Measurements from ENCODE around the gene LRP5. TPM values are rescaled to one million over a fixed set of nuclear protein-coding genes. Genes with fewer than 3 reads are reported as not detected.
"Not testable (repeated sequence)": the region's sequence is repeated elsewhere in the genome, so short reads cannot be mapped to it uniquely, and the experiment has no call there.

Gene LRP5
- total RNA-seq, 3 donors from 2014 or later, result 7.7 to 8.5 (median 7.9) TPM

DNA sequence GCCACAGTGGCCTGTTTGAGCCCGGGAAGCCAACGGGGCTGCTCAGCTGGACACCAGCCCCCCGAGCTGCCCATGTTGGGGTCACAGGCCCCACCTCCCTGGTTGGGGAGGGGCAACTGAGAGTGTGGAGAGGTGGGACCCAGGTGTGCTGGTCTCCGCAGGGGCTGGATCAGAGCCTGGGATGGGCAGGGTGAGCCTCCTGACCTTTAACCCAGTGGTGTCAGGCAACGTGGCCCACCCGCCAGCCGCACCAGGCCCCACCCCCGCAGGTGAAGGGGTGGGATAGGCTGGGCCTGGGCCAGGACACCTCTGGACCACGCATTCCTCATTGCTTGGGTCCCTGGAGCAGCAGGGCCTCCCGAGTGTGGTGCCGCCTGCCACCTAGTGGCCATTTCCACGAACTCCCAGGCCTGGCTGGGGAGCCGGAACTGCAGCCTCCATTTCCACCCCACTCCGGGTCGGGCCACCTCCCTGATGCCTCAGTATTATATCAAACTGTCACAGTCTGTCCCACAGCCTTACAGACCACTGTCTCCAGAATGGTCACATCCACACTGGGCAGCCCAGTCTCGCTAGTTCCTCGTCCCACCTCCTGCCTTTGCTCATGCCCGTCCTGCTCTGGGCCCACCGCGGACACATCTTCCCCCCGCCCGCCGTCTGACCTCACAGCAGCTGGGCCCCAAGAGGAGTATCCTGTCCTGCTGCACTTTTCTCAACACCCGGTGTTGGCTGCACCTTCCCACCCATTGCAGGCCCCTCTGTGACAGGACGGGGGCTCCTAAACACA, 134.8 kb downstream of the LRP5 start:
- ATAC-seq (peak; percentile 97 to 99), DNase-seq (peak; percentile 77)

DNA sequence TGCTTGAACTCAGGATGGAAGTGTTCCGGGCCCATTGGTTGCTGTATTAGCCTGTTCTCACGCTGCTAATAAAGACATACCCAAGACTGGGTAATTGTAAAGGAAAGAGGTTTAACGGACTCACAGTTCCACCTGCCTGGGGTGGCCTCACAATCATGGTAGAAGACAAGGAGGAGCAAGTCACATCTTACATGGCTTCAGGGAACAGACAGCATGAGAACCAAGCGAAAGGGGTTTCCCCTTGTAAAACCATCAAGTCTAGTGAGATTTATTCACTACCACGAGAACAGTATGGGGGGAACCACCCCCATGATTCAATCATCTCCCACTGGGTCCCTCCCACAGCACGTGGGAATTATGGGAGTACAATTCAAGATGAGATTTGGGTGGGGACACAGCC, 135.5 kb downstream of the LRP5 start:
- not testable (repeated sequence) for H3K9me3 Mint-ChIP-seq; ATAC-seq; H3K36me3 Mint-ChIP-seq (ENCODE audit: insufficient read depth); H3K4me3 Mint-ChIP-seq; H3K27me3 Mint-ChIP-seq (ENCODE audit: low read depth); DNase-seq; H3K4me1 Mint-ChIP-seq (ENCODE audit: low read depth)

More for the DNA sequence above, 134.8 kb downstream of the LRP5 start:
- Mint-ChIP-seq H3K27me3 (ENCODE audit: low read depth) (no peaks in the 10 kb centered on the region), H3K4me3 (no peak overlapping the region), H3K9me3 (no peaks in the 10 kb centered on the region), H3K4me1 (ENCODE audit: low read depth) (peaks cover 7% of the 10 kb centered on the region), H3K36me3 (ENCODE audit: insufficient read depth) (no peaks in the 10 kb centered on the region)

DNA sequence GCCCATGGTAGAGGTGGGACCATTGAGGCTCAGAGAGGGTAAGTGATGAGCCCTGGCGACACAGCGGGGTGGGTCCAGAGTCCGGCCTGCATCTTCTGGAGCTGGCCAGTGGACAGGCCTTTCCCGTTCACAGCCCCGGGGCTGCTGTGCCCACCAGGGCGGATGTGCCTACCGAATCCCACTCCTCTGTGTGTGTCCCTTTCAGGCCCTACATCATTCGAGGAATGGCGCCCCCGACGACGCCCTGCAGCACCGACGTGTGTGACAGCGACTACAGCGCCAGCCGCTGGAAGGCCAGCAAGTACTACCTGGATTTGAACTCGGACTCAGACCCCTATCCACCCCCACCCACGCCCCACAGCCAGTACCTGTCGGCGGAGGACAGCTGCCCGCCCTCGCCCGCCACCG, 136.2 kb downstream of the LRP5 start:
- peaks cover 7% of the 10 kb centered on the region for H3K4me1 Mint-ChIP-seq (ENCODE audit: low read depth)
- no peaks in the 10 kb centered on the region for H3K27me3 Mint-ChIP-seq (ENCODE audit: low read depth)
- H3K4me3 Mint-ChIP-seq, result no peak overlapping the region
- H3K36me3 Mint-ChIP-seq (ENCODE audit: insufficient read depth), result no peaks in the 10 kb centered on the region
- ATAC-seq (no peak), DNase-seq (no peak)
- no peaks in the 10 kb centered on the region for H3K9me3 Mint-ChIP-seq

DNA sequence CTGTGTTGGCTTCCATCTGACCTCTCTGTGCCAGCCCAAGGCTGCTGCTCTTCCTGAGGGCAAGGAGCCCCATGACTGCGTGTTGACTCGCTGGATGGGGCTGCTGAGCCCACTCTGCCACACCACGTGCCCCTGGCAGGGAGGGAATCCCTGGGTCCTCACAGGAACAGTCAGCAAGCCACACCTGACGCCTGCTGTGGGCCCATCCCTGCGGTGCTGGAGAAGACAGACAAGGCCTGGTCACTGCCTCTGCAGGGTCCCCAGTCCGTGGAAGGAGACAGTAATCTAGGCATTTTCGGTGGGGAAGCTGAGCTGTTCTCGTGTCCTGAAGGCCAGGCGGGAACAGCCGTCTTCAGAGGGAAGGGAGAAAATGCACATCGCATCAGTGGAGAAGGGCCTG, 137.6 kb downstream of the LRP5 start:
- ATAC-seq (no peak), DNase-seq (no peak)
- Mint-ChIP-seq H3K4me3 (no peak overlapping the region), H3K9me3 (no peaks in the 10 kb centered on the region), H3K4me1 (ENCODE audit: low read depth) (peaks cover 7% of the 10 kb centered on the region), H3K27me3 (ENCODE audit: low read depth) (no peaks in the 10 kb centered on the region), H3K36me3 (ENCODE audit: insufficient read depth) (no peaks in the 10 kb centered on the region)

DNA sequence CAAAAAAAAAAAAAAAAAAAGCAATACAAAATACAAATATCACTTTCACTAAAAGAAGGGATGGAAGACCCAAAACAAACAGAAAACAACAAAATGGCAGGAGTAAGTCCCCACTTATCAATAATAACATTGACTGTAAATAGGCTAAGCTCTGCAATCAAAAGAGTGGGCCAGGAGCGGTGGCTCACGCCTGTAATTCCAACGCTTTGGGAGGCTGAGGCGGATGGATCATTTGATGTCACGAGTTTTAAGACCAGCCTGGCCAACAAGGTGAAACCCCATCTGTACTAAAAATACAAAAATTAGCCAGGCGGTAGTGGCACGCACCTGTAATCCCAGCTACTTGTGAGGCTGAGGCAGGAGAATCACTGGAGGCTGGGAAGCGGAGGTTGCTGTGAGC, 138.3 kb downstream of the LRP5 start:
- H3K9me3 Mint-ChIP-seq, result no peaks in the 10 kb centered on the region
- DNase-seq, result no peak
- no peaks in the 10 kb centered on the region for H3K27me3 Mint-ChIP-seq (ENCODE audit: low read depth)

DNA sequence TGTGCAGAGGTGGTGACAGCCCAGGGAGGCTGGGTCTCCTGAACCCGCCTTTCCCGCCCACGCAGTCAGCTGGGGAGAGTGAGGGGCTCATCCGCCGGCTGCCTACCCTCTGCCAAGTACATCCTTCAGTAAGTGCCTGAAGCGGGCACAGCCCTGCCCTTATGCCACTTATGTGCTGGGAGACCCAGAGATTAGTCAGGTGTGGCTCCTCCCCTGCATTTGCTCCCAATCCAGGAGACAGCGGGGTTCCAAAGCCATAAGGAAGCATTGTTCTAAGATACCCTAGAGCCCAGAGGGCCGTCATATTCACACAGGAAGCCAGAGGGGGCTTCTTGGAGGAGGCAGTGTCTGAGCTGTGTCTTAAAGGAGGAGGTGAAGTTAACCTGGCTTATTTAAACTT, 142.4 kb downstream of the LRP5 start:
- DNase-seq, result no peak
- Mint-ChIP-seq H3K27me3 (ENCODE audit: low read depth) (no peaks in the 10 kb centered on the region), H3K4me1 (ENCODE audit: low read depth) (no peaks in the 10 kb centered on the region), H3K36me3 (ENCODE audit: insufficient read depth) (no peaks in the 10 kb centered on the region), H3K9me3 (no peaks in the 10 kb centered on the region), H3K4me3 (no peak overlapping the region)
- no peak for ATAC-seq

More for the DNA sequence above, 138.3 kb downstream of the LRP5 start:
- Mint-ChIP-seq H3K4me3 (no peak overlapping the region), H3K4me1 (ENCODE audit: low read depth) (peaks cover 7% of the 10 kb centered on the region), H3K36me3 (ENCODE audit: insufficient read depth) (no peaks in the 10 kb centered on the region)
- ATAC-seq, result no peak

DNA sequence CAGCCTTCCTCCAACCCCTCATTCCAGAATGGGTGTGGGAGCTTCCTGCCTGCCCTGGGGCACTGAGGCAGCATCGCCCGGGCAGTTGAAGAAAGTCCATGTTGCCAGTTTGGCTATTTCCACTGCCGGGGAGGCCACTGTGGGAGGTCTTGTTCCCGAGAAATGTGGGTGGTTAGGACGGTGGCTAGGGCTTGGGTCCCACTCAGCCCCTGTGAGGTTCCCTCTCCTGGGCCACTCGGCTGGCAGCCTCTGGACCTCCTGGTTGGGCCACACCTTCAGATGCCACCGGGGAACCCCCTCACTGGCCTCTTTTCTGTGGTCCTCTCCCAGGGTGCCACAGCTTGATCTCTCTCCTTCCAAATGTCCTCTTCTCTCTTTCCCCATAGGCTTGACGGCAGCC, 143.1 kb downstream of the LRP5 start:
- H3K36me3 Mint-ChIP-seq (ENCODE audit: insufficient read depth), result no peaks in the 10 kb centered on the region
- peaks cover 2% of the 10 kb centered on the region for H3K4me1 Mint-ChIP-seq (ENCODE audit: low read depth)
- DNase-seq, result no peak
- H3K27me3 Mint-ChIP-seq (ENCODE audit: low read depth), result no peaks in the 10 kb centered on the region
- no peaks in the 10 kb centered on the region for H3K9me3 Mint-ChIP-seq
- H3K4me3 Mint-ChIP-seq, result no peak overlapping the region
- ATAC-seq, result no peak

DNA sequence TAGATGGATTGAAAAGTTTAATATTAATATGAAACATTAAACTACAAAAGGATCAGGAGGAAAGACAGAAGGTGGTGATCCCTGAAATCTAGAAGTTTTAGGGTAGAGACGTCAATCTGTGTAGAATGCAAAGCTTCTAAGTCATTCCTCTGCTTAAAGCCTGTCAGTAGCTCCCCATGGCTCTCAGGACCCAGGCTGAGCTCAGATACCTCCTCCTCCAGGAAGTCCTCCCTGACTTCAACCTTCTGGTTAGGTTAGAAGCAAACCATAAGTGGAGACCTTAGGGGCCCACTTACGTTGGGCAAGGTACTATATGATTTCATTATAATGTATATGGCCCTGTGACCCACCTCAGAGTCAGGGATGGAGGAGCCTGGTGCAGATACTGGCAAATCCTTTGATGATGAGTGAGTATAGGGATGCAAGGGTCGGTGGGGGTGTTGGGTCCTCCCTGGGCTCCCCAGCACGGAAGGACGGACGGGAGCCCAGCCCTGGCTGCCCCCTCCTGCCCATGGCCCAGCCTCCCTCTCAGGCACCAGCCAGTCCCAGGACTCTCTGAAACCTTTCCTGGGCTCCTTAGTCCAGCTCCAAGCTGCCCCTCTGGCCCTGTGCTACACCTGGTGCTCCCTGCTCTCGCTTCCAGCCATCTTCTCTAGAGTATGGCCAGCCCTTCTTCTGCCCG, 145.0 kb downstream of the LRP5 start:
- no peaks in the 10 kb centered on the region for H3K9me3 Mint-ChIP-seq
- DNase-seq (no peak), ATAC-seq (no peak)
- no peak overlapping the region for H3K4me3 Mint-ChIP-seq
- H3K4me1 Mint-ChIP-seq (ENCODE audit: low read depth), result peaks cover 3% of the 10 kb centered on the region
- H3K27me3 Mint-ChIP-seq (ENCODE audit: low read depth), result no peaks in the 10 kb centered on the region
- H3K36me3 Mint-ChIP-seq (ENCODE audit: insufficient read depth), result no peaks in the 10 kb centered on the region

DNA sequence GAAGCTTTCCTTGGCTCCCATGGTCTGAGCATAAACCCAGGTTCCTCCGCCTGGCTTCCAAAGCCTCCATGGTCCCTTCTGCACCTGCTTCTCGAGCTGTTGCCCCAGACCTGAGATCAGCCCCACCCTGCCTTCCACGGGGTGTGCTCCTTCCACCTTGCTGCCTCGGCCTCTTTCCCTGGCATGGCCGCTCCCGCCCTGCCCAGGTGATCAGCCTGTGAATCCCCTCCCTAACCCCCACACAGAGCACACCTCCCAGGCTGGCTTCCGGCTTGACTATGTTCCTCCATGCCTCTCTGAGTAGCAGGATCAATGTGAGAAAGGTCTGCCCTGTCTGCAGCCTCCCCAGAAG, 145.5 kb downstream of the LRP5 start:
- peaks cover 3% of the 10 kb centered on the region for H3K36me3 Mint-ChIP-seq (ENCODE audit: insufficient read depth)
- no peak for DNase-seq

DNA sequence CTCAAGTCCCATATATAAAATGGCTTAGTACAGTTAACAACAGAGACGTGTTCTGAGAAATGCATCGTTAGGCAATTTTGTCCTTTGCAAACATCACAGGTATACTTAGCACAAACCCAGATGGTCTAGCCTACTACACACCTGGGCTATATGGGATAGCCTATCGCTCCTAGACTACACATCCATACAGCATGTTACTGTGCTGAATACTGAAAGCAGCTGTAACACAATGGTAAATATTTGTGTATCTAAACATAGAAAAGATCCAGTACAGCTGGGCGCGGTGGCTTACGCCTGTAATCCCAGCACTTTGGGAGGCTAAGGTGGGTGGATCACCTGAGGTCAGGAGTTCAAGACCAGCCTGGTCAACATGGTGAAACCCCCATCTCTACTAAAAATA, 145.9 kb downstream of the LRP5 start:
- not testable (repeated sequence) for H3K4me3 Mint-ChIP-seq; ATAC-seq; DNase-seq; H3K36me3 Mint-ChIP-seq (ENCODE audit: insufficient read depth); H3K9me3 Mint-ChIP-seq; H3K27me3 Mint-ChIP-seq (ENCODE audit: low read depth)
- H3K4me1 Mint-ChIP-seq (ENCODE audit: low read depth), result peaks cover 11% of the 10 kb centered on the region

More for the DNA sequence above, 145.5 kb downstream of the LRP5 start:
- Mint-ChIP-seq H3K27me3 (ENCODE audit: low read depth) (no peaks in the 10 kb centered on the region), H3K4me1 (ENCODE audit: low read depth) (peaks cover 8% of the 10 kb centered on the region), H3K9me3 (no peaks in the 10 kb centered on the region), H3K4me3 (no peak overlapping the region)
- no peak for ATAC-seq

DNA sequence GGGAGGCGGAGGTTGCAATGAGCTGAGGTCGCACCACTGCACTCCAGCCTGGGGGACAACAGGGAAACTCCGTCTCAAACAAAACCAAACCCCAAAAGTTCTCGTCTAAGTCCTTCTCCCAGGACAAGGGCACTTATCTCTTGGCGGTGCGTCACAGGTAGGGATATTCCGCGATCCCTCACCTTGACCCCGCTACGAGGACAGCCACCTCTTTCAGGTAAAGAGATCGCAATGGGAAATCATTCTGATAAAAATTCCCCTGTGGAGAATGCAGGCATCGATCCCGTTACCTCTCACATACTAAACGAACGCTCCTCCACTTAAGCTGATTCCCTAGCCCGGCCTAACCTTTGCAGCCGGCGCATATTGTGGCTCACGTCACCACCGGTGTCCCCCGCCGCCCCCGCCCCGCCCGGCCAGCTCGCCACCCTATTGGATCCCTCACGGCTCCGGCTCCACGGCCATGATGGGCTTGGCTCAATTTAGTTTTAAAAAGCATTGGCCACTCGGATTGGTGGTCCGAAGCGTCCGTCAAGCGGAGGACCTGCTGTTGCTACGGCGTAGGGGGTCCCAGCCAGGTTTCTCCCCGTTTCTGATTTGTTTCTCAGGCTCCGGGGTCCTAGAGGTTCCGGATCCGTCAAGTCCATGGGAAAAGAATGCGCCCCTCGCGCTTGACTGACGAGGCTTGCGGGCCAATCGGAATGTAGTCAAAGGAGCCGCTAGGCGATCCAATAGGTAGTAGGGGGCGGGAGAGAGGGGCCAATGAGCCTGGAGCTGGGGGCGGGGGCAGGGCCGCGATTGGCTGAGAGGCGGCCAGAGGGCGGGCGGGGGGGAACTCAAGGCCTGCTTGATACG, 147.7 kb downstream of the LRP5 start:
- Mint-ChIP-seq H3K4me3 (peak overlapping the region; percentile 90), H3K9me3 (no peaks in the 10 kb centered on the region), H3K27me3 (ENCODE audit: low read depth) (no peaks in the 10 kb centered on the region), H3K4me1 (ENCODE audit: low read depth) (peaks cover 28% of the 10 kb centered on the region), H3K36me3 (ENCODE audit: insufficient read depth) (peaks cover 7% of the 10 kb centered on the region)
- peak; percentile 89 for ATAC-seq
- peak; percentile 90 for DNase-seq

DNA sequence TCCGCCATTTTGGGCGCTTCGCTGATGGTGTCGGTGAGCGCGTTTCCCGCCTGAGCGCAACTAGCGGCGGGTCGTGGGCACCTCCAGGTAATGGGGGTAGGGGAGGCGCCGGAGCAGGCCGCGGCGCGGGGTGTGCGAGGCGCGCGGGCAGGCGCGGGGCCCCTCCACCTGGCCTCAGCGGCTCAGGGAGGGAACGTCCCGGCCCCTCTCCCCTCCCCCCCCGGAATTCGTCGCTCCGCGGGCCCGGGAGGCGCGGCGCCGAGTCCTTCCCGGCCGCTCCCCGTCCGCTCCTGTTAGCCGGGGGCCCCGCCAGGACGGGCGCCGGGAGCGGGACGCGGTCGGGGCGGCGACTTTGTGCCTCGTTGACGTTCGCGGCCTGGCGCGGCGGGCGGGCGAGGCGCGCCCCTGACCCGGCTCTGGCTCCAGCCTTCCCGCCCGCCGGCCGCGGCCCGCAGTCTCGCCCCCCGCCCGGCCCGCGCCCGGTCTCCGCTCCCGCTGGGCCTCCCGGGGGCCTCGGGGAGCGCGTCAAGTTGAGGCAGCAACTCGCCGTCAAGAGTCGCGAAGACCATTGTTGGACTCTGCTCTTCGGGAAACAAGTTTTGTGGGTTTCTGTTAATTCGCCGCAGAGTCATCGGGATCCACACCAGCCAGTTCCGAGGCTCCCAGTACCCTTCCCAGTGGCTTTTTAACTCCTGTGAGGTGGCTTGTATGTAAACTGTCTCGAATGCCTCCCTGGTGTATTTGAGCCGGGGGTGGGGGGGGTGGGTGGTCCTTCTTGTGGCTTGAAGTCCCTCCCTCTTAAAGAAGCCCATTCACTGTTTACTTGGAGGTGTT, 148.6 kb downstream of the LRP5 start, which contains the start of gene PPP6R3:
Gene PPP6R3 (plus strand): TSS at position 12 of the 834 bp plus-strand sequence. CDS start 76,913 bp downstream, outside the sequence.
- ATAC-seq (peak; percentile 39 to 47), DNase-seq (no peak)
- Mint-ChIP-seq H3K9me3 (no peaks in the 10 kb centered on the region), H3K4me3 (peak within 1 kb of the TSS; percentile 97), H3K27me3 (ENCODE audit: low read depth) (no peaks in the 10 kb centered on the region), H3K36me3 (ENCODE audit: insufficient read depth) (peaks cover 7% of the 10 kb centered on the region), H3K4me1 (ENCODE audit: low read depth) (peaks cover 37% of the 10 kb centered on the region)

DNA sequence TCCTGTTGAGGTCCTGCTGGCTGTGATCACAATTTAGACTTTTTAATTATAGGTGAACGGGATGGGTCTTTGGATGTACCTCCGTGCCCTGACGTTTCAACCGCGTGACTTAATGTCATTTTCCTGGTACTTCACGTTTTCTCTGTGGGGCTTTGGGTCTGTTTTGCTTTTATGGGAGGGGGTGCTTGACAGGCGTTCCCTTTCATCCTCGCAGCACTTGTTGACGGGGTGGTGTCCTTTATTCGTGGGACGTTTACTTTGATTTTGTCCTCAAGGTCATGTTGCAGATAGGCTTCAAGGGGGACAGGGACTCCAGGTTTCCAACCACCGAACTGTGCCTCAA, 149.2 kb downstream of the LRP5 start:
- no peak for DNase-seq
- Mint-ChIP-seq H3K36me3 (ENCODE audit: insufficient read depth) (peaks cover 7% of the 10 kb centered on the region), H3K9me3 (no peaks in the 10 kb centered on the region), H3K27me3 (ENCODE audit: low read depth) (no peaks in the 10 kb centered on the region), H3K4me1 (ENCODE audit: low read depth) (peaks cover 39% of the 10 kb centered on the region), H3K4me3 (peak overlapping the region; percentile 97)
- no peak for ATAC-seq

DNA sequence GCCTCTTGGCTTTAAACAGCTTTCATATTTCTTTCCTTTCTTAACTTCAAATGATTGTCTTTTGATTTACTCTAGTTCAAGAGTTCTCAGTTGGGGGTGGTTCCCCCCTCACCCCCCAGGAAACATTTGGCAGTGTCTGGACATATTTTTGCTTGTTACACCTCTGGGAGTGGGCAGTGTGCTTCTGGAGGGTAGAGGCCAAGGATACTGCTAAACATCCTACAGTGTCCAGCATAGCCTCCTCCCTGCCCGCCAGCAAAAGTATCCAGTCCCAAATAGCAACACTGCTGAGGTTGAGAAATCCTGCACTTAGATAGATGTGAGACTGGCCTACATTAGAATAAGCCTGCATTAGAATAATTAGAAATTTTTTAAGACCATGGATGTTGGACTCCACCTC, 151.3 kb downstream of the LRP5 start:
- ATAC-seq (no peak), DNase-seq (no peak)
- Mint-ChIP-seq H3K27me3 (ENCODE audit: low read depth) (no peaks in the 10 kb centered on the region), H3K9me3 (no peaks in the 10 kb centered on the region), H3K36me3 (ENCODE audit: insufficient read depth) (peaks cover 15% of the 10 kb centered on the region), H3K4me3 (peak overlapping the region; percentile 97), H3K4me1 (ENCODE audit: low read depth) (peaks cover 57% of the 10 kb centered on the region)
